Measurements from ENCODE around the gene PPP1R1C. TPM values are rescaled to one million over a fixed set of nuclear protein-coding genes. Genes with fewer than 3 reads are reported as not detected.

The PPP1R1C gene
- total and polyA plus RNA-seq, 2 of the 13 experiments (the other 11 are each of a cell fraction or from before 2014, with no cell fraction given): 1.5 to 3.5 TPM

GRCh38 chr2:181989099-181989498 is 3.4 kb downstream of the PPP1R1C start (continued):
- TF ChIP-seq CERS6 (CRISPR knock-in tag; IDR thresholded peaks at IDR 0.05): no peak
- no peak for TF ChIP-seq KAT7 (CRISPR knock-in tag; IDR thresholded peaks at IDR 0.05; ENCODE audit: borderline replicate concordance)

GRCh38 chr2:181991171-181991885 is 5.7 kb downstream of the PPP1R1C start:
- H3K4me3 ChIP-seq (replicated peaks in 1 of 3; ENCODE audit: insufficient read depth in 1 of 3, low read depth in 2 of 3, low read length in 3 of 3): no peak overlapping the region
- H3K79me2 ChIP-seq (ENCODE audit: insufficient read depth, low read length): no peaks in the 10 kb centered on the region
- H2AFZ ChIP-seq (ENCODE audit: low read length): no peak overlapping the region
- POLR2A ChIA-PET: no interaction called here
- BruUV-seq (replicated peaks): no TSS peak
- DNase-seq (ENCODE audit: low spot score) (no peak), ATAC-seq (no peak), FAIRE-seq (no peak)
- TF ChIP-seq CAMTA2 (CRISPR knock-in tag; IDR thresholded peaks at IDR 0.05; ENCODE audit: borderline replicate concordance): no peak
- no peak for TF ChIP-seq AGO1 (IDR thresholded peaks at IDR 0.05; ENCODE audit: low read depth, low read length, poor library complexity, severe bottlenecking)
- TF ChIP-seq NAIF1 (CRISPR knock-in tag; IDR thresholded peaks at IDR 0.05; ENCODE audit: borderline replicate concordance): no peak
- no peaks in the 10 kb centered on the region for H4K20me1 ChIP-seq (ENCODE audit: insufficient read depth, low read length)
- in situ Hi-C loops (cut with HindIII; ENCODE audit: extremely low pct_ligation_motif_present, low pct_unique_long_range_greater_than_20kb) (no loop called here), intact Hi-C loops (cut with micrococcal nuclease; ENCODE audit: unreplicated experiment) (no loop called here)
- no peaks in the 10 kb centered on the region for H3K9me3 ChIP-seq (ENCODE audit: low read length)
- H3K9ac ChIP-seq (ENCODE audit: insufficient read depth, low read depth, low read length): no peak overlapping the region
- no peak overlapping the region for H3K27ac ChIP-seq (ENCODE audit: extremely low read length, insufficient read depth, low read length)
- whole genome bisulfite sequencing (ENCODE audit: low lambda C conversion rate): 7% methylated on average over 2 of the region's 2 CpGs
- no peaks in the 10 kb centered on the region for H3K36me3 ChIP-seq (replicated peaks in 1 of 2; ENCODE audit: control insufficient read depth in 1 of 2, insufficient read depth in 2 of 2, low read length in 2 of 2)
- no peak overlapping the region for H3K4me2 ChIP-seq (ENCODE audit: low read depth, low read length)
- CTCF ChIA-PET (ENCODE audit: low intra/inter-chr PET ratio, low total read pairs): no interaction called here
- no peaks in the 10 kb centered on the region for H3K4me1 ChIP-seq (ENCODE audit: insufficient read depth, low read length)
- no peaks in the 10 kb centered on the region for H3K27me3 ChIP-seq (ENCODE audit: control insufficient read depth in 1 of 2, insufficient read depth in 2 of 2, low read length in 2 of 2)

- ATAC-seq: no peak
- TF ChIP-seq ZNF749 (CRISPR knock-in tag; IDR thresholded peaks at IDR 0.05; ENCODE audit: borderline replicate concordance) (no peak), KLF15 (CRISPR knock-in tag; IDR thresholded peaks at IDR 0.05; ENCODE audit: borderline replicate concordance) (no peak), ZNF414 (CRISPR knock-in tag; IDR thresholded peaks at IDR 0.05) (no peak), PRDM4 (CRISPR knock-in tag; IDR thresholded peaks at IDR 0.05; ENCODE audit: borderline replicate concordance) (no peak), ZNF343 (CRISPR knock-in tag; IDR thresholded peaks at IDR 0.05) (no peak), ZBTB7A (CRISPR knock-in tag; IDR thresholded peaks at IDR 0.05) (no peak), CEBPB (IDR thresholded peaks at IDR 0.05; ENCODE audit: borderline replicate concordance, low read depth, low read length) (no peak)
Measured at GRCh38 chr2:181992776-181993175, 7.1 kb downstream of the PPP1R1C start.

More at GRCh38 chr2:181992776-181993175, 7.1 kb downstream of the PPP1R1C start:
- intact Hi-C loops (cut with micrococcal nuclease; ENCODE audit: unreplicated experiment): no loop called here
- Histone ChIP-seq H3K36me3 (replicated peaks in 1 of 2; ENCODE audit: control insufficient read depth in 1 of 2, insufficient read depth in 2 of 2, low read length in 2 of 2) (no peaks in the 10 kb centered on the region), H3K79me2 (ENCODE audit: insufficient read depth, low read length) (no peaks in the 10 kb centered on the region), H3K4me3 (replicated peaks in 1 of 3; ENCODE audit: insufficient read depth in 1 of 3, low read depth in 2 of 3, low read length in 3 of 3) (no peak overlapping the region), H3K4me1 (ENCODE audit: insufficient read depth, low read length) (no peaks in the 10 kb centered on the region), H3K9ac (ENCODE audit: insufficient read depth, low read depth, low read length) (no peak overlapping the region), H3K27ac (ENCODE audit: extremely low read length, insufficient read depth, low read length) (no peak overlapping the region), H2AFZ (ENCODE audit: low read length) (no peak overlapping the region), H3K27me3 (ENCODE audit: control insufficient read depth in 1 of 2, insufficient read depth in 2 of 2, low read length in 2 of 2) (no peaks in the 10 kb centered on the region), H4K20me1 (ENCODE audit: insufficient read depth, low read length) (no peaks in the 10 kb centered on the region), H3K9me3 (ENCODE audit: low read length) (no peaks in the 10 kb centered on the region), H3K4me2 (ENCODE audit: low read depth, low read length) (no peak overlapping the region)
- FAIRE-seq (no peak), DNase-seq (ENCODE audit: low spot score) (no peak)
- ChIA-PET CTCF (ENCODE audit: low intra/inter-chr PET ratio, low total read pairs) (no interaction called here), POLR2A (no interaction called here)
- in situ Hi-C loops (cut with HindIII; ENCODE audit: extremely low pct_ligation_motif_present, low pct_unique_long_range_greater_than_20kb): no loop called here
- WGBS (ENCODE audit: low lambda C conversion rate): 48% methylated on average over 3 of the region's 3 CpGs
- no TSS peak for BruUV-seq (replicated peaks)
